ENCODE measurements around the gene CRYZL1. TPM values are rescaled to one million over a fixed set of nuclear protein-coding genes. Genes with fewer than 3 reads are reported as not detected.

The CRYZL1 gene
- total and polyA plus RNA-seq, 2 donors (not counting 1 experiment from before 2014, with no cell fraction given), result 30.6 to 60.6 TPM

GRCh38 chr21:33550772-33551660 is 90.5 kb downstream of the CRYZL1 start:
- Histone ChIP-seq H3K9me3 (ENCODE audit: control extremely low read depth in 1 of 3, control insufficient read depth in 2 of 3, insufficient read depth in 1 of 3, low read length in 2 of 3) (no peaks in the 10 kb centered on the region), H2AFZ (ENCODE audit: insufficient read depth, low read depth, low read length, poor library complexity, severe bottlenecking) (no peak overlapping the region), H3K36me3 (replicated peaks in 1 of 2; ENCODE audit: control extremely low read depth in 1 of 2, control insufficient read depth in 1 of 2, extremely low read depth in 1 of 2, insufficient read depth in 2 of 2, low read length in 1 of 2) (peaks cover 20 to 83% of the 10 kb centered on the region in 2 experiments), H3K4me1 (ENCODE audit: control insufficient read depth in 2 of 2, insufficient read depth in 2 of 2, low read length in 2 of 2) (peaks cover 0 to 6% of the 10 kb centered on the region in 2 donors), H3K4me3 (ENCODE audit: control extremely low read depth in 1 of 5, extremely low read depth in 1 of 5, insufficient read depth in 1 of 5, low read depth in 2 of 5, low read length in 4 of 5) (no peak overlapping the region), H3K27me3 (replicated peaks in 1 of 4; ENCODE audit: control extremely low read depth in 1 of 4, control insufficient read depth in 3 of 4, insufficient read depth in 4 of 4, low read length in 3 of 4) (no peaks in the 10 kb centered on the region), H3K79me2 (ENCODE audit: control insufficient read depth, insufficient read depth, low read length) (peaks cover 100% of the 10 kb centered on the region), H3K27ac (ENCODE audit: low read length in 2 of 2) (no peak overlapping the region), H3K9ac (ENCODE audit: low read length) (no peak overlapping the region), H4K20me1 (ENCODE audit: control insufficient read depth, insufficient read depth, low read length, poor library complexity, severe bottlenecking) (peaks cover 90% of the 10 kb centered on the region), H3K4me2 (replicated peaks; ENCODE audit: low read depth, low read length, poor library complexity, severe bottlenecking) (no peak overlapping the region)
- no peak for DNase-seq
- peaks cover 4% of the 10 kb centered on the region for H3K9me3 Mint-ChIP-seq (ENCODE audit: insufficient read depth)
- H3K4me3 Mint-ChIP-seq, result no peak overlapping the region
- 98% methylated on average over 20 of the region's 23 CpGs for WGBS (ENCODE audit: insufficient coverage)
- intact Hi-C loops (cut with micrococcal nuclease), result no loop called here
- no peak for TF ChIP-seq CTCF (IDR thresholded peaks at IDR 0.05)
- TF ChIP-seq EZH2 (IDR thresholded peaks at IDR 0.05; ENCODE audit: borderline replicate concordance, insufficient read depth, low read depth, low read length, poor library complexity, severe bottlenecking), result no peak
- peaks cover 24% of the 10 kb centered on the region for H3K4me1 Mint-ChIP-seq
- no peaks in the 10 kb centered on the region for H3K27me3 Mint-ChIP-seq
- no peak overlapping the region for H3K27ac Mint-ChIP-seq
- CTCF ChIA-PET, result interaction anchor here (1.1 kb wide), 1 partner anchor 28 kb away, joined by 3 read pairs; no protein-coding TSS in a partner anchor
- POLR2A ChIA-PET, result no interaction called here
- no peak for ATAC-seq (ENCODE audit: low read depth)

All from B cell (primary cell).